ENCODE measurements around the gene NFKBIE. TPM values are rescaled to one million over a fixed set of nuclear protein-coding genes. Genes with fewer than 3 reads are reported as not detected.

The NFKBIE gene
- total and polyA plus RNA-seq, 9 of the 15 experiments (the other 6 are each of a cell fraction or from before 2014, with no cell fraction given), result 2.1 to 16.4 (median 11.7) TPM

DNA sequence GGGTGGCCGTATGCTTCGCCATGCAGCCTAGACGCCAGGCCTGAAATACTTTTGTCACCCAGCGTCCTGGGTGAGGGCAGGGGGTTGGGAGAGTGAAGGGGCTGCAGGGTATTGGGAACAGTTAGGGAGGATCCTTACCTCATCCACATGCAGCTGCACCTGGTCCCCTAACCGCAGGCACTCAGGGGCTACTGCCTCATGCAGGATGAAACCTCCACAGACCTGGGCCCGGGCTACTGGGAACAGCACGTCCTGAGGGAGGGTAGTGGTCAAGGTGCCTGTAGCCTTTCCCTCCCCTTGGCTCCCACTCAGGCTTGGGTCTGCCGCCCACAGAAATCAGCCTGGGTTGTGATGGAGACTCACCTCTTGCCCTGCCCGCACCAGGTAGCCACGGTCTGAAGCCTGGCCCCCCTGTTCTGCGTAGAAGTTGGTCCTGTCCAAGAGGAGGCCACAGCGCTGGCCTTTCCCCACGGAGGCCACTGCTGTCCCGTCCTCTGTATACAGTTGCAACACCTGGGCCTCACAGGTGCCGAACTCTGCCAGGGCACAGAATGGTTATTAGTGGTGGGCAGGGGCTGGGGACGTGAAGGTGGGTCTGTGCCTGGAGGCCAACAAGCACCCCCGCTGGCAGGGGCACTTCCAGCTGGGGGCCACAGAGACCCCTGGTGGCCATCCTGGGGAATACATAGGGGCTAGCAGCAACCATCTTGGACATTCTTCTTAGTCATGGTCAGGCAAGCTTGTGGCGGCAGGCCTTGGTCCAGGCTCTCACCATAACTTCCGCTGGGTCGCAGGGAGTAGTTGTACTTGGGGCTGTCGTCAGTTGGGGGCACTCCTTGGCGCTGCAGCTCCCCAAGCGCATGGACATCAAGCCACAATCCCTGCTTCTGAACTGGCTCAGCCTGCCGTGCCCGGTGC lies 39.2 kb upstream of the NFKBIE start (continued):
- TF ChIP-seq TAF1 (IDR thresholded peaks at IDR 0.05; ENCODE audit: control insufficient read depth, extremely low read depth, insufficient read depth, low read length, severe bottlenecking) (peak; percentile 16), HOXB6 (CRISPR knock-in tag; IDR thresholded peaks at IDR 0.05; ENCODE audit: borderline replicate concordance) (no peak), POLR2G (IDR thresholded peaks at IDR 0.05; ENCODE audit: low read depth, low read length) (peak; percentile 49), RBFOX2 (IDR thresholded peaks at IDR 0.05; ENCODE audit: low read depth, low read length) (peak; percentile 46), PURB (CRISPR knock-in tag; IDR thresholded peaks at IDR 0.05; ENCODE audit: low read depth) (0 out of 2 replicates have a peak, but pooled peaks have one; percentile 78), ELF2 (CRISPR knock-in tag; IDR thresholded peaks at IDR 0.05) (no peak), STAG1 (CRISPR knock-in tag; IDR thresholded peaks at IDR 0.05; ENCODE audit: borderline replicate concordance) (no peak)
- TF ChIP-seq, protein P1, sequence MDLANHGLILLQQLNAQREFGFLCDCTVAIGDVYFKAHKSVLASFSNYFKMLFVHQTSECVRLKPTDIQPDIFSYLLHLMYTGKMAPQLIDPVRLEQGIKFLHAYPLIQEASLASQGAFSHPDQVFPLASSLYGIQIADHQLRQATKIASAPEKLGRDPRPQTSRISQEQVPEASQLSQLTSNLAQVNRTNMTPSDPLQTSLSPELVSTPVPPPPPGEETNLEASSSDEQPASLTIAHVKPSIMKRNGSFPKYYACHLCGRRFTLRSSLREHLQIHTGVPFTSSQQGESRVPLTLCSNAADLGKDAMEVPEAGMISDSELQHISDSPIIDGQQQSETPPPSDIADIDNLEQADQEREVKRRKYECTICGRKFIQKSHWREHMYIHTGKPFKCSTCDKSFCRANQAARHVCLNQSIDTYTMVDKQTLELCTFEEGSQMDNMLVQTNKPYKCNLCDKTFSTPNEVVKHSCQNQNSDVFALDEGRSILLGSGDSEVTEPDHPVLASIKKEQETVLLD (IDR thresholded peaks at IDR 0.05), result no peak
- TF ChIP-seq, protein P2, sequence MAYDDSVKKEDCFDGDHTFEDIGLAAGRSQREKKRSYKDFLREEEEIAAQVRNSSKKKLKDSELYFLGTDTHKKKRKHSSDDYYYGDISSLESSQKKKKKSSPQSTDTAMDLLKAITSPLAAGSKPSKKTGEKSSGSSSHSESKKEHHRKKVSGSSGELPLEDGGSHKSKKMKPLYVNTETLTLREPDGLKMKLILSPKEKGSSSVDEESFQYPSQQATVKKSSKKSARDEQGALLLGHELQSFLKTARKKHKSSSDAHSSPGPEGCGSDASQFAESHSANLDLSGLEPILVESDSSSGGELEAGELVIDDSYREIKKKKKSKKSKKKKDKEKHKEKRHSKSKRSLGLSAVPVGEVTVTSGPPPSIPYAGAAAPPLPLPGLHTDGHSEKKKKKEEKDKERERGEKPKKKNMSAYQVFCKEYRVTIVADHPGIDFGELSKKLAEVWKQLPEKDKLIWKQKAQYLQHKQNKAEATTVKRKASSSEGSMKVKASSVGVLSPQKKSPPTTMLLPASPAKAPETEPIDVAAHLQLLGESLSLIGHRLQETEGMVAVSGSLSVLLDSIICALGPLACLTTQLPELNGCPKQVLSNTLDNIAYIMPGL (CRISPR knock-in tag; IDR thresholded peaks at IDR 0.05), result no peak
- TF ChIP-seq, protein P3, sequence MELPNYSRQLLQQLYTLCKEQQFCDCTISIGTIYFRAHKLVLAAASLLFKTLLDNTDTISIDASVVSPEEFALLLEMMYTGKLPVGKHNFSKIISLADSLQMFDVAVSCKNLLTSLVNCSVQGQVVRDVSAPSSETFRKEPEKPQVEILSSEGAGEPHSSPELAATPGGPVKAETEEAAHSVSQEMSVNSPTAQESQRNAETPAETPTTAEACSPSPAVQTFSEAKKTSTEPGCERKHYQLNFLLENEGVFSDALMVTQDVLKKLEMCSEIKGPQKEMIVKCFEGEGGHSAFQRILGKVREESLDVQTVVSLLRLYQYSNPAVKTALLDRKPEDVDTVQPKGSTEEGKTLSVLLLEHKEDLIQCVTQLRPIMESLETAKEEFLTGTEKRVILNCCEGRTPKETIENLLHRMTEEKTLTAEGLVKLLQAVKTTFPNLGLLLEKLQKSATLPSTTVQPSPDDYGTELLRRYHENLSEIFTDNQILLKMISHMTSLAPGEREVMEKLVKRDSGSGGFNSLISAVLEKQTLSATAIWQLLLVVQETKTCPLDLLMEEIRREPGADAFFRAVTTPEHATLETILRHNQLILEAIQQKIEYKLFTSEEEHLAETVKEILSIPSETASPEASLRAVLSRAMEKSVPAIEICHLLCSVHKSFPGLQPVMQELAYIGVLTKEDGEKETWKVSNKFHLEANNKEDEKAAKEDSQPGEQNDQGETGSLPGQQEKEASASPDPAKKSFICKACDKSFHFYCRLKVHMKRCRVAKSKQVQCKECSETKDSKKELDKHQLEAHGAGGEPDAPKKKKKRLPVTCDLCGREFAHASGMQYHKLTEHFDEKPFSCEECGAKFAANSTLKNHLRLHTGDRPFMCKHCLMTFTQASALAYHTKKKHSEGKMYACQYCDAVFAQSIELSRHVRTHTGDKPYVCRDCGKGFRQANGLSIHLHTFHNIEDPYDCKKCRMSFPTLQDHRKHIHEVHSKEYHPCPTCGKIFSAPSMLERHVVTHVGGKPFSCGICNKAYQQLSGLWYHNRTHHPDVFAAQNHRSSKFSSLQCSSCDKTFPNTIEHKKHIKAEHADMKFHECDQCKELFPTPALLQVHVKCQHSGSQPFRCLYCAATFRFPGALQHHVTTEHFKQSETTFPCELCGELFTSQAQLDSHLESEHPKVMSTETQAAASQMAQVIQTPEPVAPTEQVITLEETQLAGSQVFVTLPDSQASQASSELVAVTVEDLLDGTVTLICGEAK (IDR thresholded peaks at IDR 0.05), result no peak
- TF ChIP-seq, protein P3 (CRISPR knock-in tag; IDR thresholded peaks at IDR 0.05), result no peak
- TF ChIP-seq, protein P4, sequence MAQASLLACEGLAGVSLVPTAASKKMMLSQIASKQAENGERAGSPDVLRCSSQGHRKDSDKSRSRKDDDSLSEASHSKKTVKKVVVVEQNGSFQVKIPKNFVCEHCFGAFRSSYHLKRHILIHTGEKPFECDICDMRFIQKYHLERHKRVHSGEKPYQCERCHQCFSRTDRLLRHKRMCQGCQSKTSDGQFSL (CRISPR knock-in tag; IDR thresholded peaks at IDR 0.05), result peak; percentile 75
- TF ChIP-seq, protein P4 (tag; IDR thresholded peaks at IDR 0.05), result no peak
